ENCODE measurements around the gene EIF4G2.

GRCh38 chr11:10844356-10844755, 35.6 kb upstream of the EIF4G2 start:
- TF ChIP-seq CTCF (IDR thresholded peaks at IDR 0.05): no peak
- no peak for TF ChIP-seq REST (IDR thresholded peaks at IDR 0.05; ENCODE audit: insufficient read depth in 1 of 2, low read depth in 2 of 2, low read length in 1 of 2)
- TF ChIP-seq POLR2AphosphoS5 (IDR thresholded peaks at IDR 0.05; ENCODE audit: low read depth, low read length): no peak

Measured in Panc1 (cell line).